GM13977 (cell line): ENCODE data around the gene CERS2.

ENCODE experiments used
- DNase-seq: peaks from one replicate; pipeline ENCODE4 v3.0.0; 2012; ENCODE audit warnings: low spot score
- CTCF ChIP-seq: IDR thresholded peaks from 2 replicates; pipeline ENCODE4 v1.5.1; 2012; ENCODE audit warnings: mild to moderate bottlenecking, control low read depth; ENCODE audit not compliant: insufficient read depth; ENCODE audit errors: extremely low read depth, missing control alignments
- in situ Hi-C: fragments of 300-500 bp; cut with MboI; formaldehyde crosslinking; loops from one replicate; pipeline ENCODE4 v1.12.0; 2022; ENCODE audit warnings: low sequenced_read_pairs, low pct_unique_long_range_greater_than_20kb, mixed read lengths, inconsistent platforms; ENCODE audit not compliant: unreplicated experiment

The CERS2 gene

GRCh38 chr1:151009674-151010345 lies 35.2 kb upstream of the CERS2 start:
- DNase-seq: no peak
- in situ Hi-C loops: no loop called here
- no peak for TF ChIP-seq CTCF

- in situ Hi-C loops: no loop called here
- no peak for TF ChIP-seq CTCF
- no peak for DNase-seq
Observed at GRCh38 chr1:151009206-151009587, 34.6 kb upstream of the CERS2 start.

- no peak for TF ChIP-seq CTCF
- in situ Hi-C loops: no loop called here
- DNase-seq: peak; percentile 98
Observed at GRCh38 chr1:151008244-151009205, 33.9 kb upstream of the CERS2 start, which contains the start of gene PRUNE1. TSS of gene PRUNE1 (plus strand) at chr1:151008449. CDS start at chr1:151008633, 184 bp downstream.

GRCh38 chr1:151007853-151008243 lies 33.2 kb upstream of the CERS2 start:
- in situ Hi-C loops: no loop called here

GRCh38 chr1:151006327-151007052 lies 31.9 kb upstream of the CERS2 start, which contains the start of gene MINDY1:
TSS of gene MINDY1 (minus strand) at chr1:151006902. CDS start at chr1:151002617, 4,285 bp downstream.
- TF ChIP-seq CTCF: peak; percentile 31
- DNase-seq: peak; percentile 70
- in situ Hi-C loops: no loop called here

More at GRCh38 chr1:151007853-151008243, 33.2 kb upstream of the CERS2 start:
- no peak for DNase-seq
- TF ChIP-seq CTCF: no peak

- no peak for TF ChIP-seq CTCF
- in situ Hi-C loops: no loop called here
- no peak for DNase-seq
Observed at GRCh38 chr1:151005729-151006319, 31.2 kb upstream of the CERS2 start.
